Measurements from ENCODE around the gene MOB1B.

GRCh38 chr4:70855464-70855863 is 46.7 kb upstream of the MOB1B start:
- TF ChIP-seq POLR2AphosphoS5 (IDR thresholded peaks at IDR 0.05) (no peak), CTCF (IDR thresholded peaks at IDR 0.05) (no peak), POLR2A (IDR thresholded peaks at IDR 0.05) (no peak)

All from upper lobe of left lung (tissue), 4 donors.